Measurements from ENCODE around the gene SMIM11. TPM values are rescaled to one million over a fixed set of nuclear protein-coding genes. Genes with fewer than 3 reads are reported as not detected.

SMIM11 gene
- total RNA-seq, 1 experiment from 2014 or later, result 17.2 TPM

GRCh38 chr21:34351786-34352241 is 23.5 kb upstream of the SMIM11 start:
- H3K4me3 ChIP-seq (ENCODE audit: low read depth, low read length), result no peak overlapping the region
- TF ChIP-seq, protein P1, sequence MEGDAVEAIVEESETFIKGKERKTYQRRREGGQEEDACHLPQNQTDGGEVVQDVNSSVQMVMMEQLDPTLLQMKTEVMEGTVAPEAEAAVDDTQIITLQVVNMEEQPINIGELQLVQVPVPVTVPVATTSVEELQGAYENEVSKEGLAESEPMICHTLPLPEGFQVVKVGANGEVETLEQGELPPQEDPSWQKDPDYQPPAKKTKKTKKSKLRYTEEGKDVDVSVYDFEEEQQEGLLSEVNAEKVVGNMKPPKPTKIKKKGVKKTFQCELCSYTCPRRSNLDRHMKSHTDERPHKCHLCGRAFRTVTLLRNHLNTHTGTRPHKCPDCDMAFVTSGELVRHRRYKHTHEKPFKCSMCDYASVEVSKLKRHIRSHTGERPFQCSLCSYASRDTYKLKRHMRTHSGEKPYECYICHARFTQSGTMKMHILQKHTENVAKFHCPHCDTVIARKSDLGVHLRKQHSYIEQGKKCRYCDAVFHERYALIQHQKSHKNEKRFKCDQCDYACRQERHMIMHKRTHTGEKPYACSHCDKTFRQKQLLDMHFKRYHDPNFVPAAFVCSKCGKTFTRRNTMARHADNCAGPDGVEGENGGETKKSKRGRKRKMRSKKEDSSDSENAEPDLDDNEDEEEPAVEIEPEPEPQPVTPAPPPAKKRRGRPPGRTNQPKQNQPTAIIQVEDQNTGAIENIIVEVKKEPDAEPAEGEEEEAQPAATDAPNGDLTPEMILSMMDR (IDR thresholded peaks at IDR 0.05; ENCODE audit: insufficient read depth in 1 of 2, low read depth in 1 of 2, low read length in 1 of 2, severe bottlenecking in 1 of 2, unreplicated experiment in 1 of 2), result peak; percentile 75 to 79
- Mint-ChIP-seq H3K27me3 (ENCODE audit: insufficient read depth, unreplicated experiment) (peaks cover 3% of the 10 kb centered on the region), H3K9me3 (ENCODE audit: unreplicated experiment) (no peaks in the 10 kb centered on the region), H3K27ac (ENCODE audit: unreplicated experiment) (no peak overlapping the region), H3K4me3 (ENCODE audit: unreplicated experiment) (no peak overlapping the region), H3K4me1 (ENCODE audit: low read depth, unreplicated experiment) (no peaks in the 10 kb centered on the region), H3K36me3 (ENCODE audit: insufficient read depth, unreplicated experiment) (no peaks in the 10 kb centered on the region)
- H3K4me1 ChIP-seq, result no peaks in the 10 kb centered on the region
- no peaks in the 10 kb centered on the region for H3K36me3 ChIP-seq (ENCODE audit: control insufficient read depth, insufficient read depth, low read length)
- DNase-seq, result peak; percentile 71 to 74
- H3K27me3 ChIP-seq (replicated peaks; ENCODE audit: control insufficient read depth, insufficient read depth, low read length), result no peaks in the 10 kb centered on the region; the same call in 1 of the 2 replicates
- ChIA-PET CTCF (interaction anchor here (0.8 to 1.0 kb wide), 3 partner anchors 279 to 428 kb away, joined by 4 to 6 read pairs (median 5); partner anchors contain the start of genes MRPS6 and SLC5A3), POLR2A (no interaction called here)
- BruUV-seq (replicated peaks), result no TSS peak
- intact Hi-C loops (cut with micrococcal nuclease; ENCODE audit: unreplicated experiment), result no loop called here
- H3K9me3 ChIP-seq, result no peaks in the 10 kb centered on the region

- Histone ChIP-seq H3K9me3 (no peaks in the 10 kb centered on the region), H3K36me3 (ENCODE audit: control insufficient read depth, insufficient read depth, low read length) (no peaks in the 10 kb centered on the region), H3K4me3 (ENCODE audit: low read depth, low read length) (no peak overlapping the region), H3K27me3 (replicated peaks; ENCODE audit: control insufficient read depth, insufficient read depth, low read length) (no peaks in the 10 kb centered on the region; the same call in 1 of the 2 replicates), H3K4me1 (no peaks in the 10 kb centered on the region)
- CTCF ChIA-PET, result interaction anchor here (1.0 kb wide), 1 partner anchor 429 kb away, joined by 4 read pairs; no protein-coding TSS in a partner anchor
- POLR2A ChIA-PET, result no interaction called here
- intact Hi-C loops (cut with micrococcal nuclease; ENCODE audit: unreplicated experiment), result no loop called here
- H3K9me3 Mint-ChIP-seq (ENCODE audit: unreplicated experiment), result no peaks in the 10 kb centered on the region
- no peaks in the 10 kb centered on the region for H3K4me1 Mint-ChIP-seq (ENCODE audit: low read depth, unreplicated experiment)
- H3K36me3 Mint-ChIP-seq (ENCODE audit: insufficient read depth, unreplicated experiment), result no peaks in the 10 kb centered on the region
- H3K4me3 Mint-ChIP-seq (ENCODE audit: unreplicated experiment), result no peak overlapping the region
- DNase-seq, result no peak
- TF ChIP-seq, protein P1 (IDR thresholded peaks at IDR 0.05; ENCODE audit: insufficient read depth in 1 of 2, low read depth in 1 of 2, low read length in 1 of 2, severe bottlenecking in 1 of 2, unreplicated experiment in 1 of 2), result no peak
- BruUV-seq (replicated peaks), result no TSS peak
- H3K27me3 Mint-ChIP-seq (ENCODE audit: insufficient read depth, unreplicated experiment), result peaks cover 7% of the 10 kb centered on the region
- H3K27ac Mint-ChIP-seq (ENCODE audit: unreplicated experiment), result no peak overlapping the region
Measured at GRCh38 chr21:34352556-34352955, 22.8 kb upstream of the SMIM11 start.

DNA sequence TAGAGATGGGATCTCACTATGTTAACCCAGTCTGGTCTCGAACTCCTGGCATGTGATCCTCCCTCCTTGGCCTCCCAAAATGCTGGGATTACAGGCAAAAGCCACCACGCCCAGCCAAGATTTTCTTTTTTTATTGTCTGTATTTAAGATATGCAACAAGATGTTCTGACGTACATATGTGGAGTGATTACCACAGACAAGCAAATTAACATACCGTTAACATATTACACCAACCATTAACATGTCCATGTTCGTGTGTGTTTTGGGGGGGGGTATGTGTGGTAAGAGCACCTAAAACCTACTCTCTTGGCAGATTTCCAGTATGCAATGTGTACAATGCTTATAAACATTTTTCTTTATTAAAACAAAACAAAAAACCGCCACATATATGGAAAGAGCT is 22.1 kb upstream of the SMIM11 start:
- no peak for DNase-seq
- Mint-ChIP-seq H3K4me3 (ENCODE audit: unreplicated experiment) (no peak overlapping the region), H3K4me1 (ENCODE audit: low read depth, unreplicated experiment) (no peaks in the 10 kb centered on the region), H3K27me3 (ENCODE audit: insufficient read depth, unreplicated experiment) (peaks cover 7% of the 10 kb centered on the region), H3K27ac (ENCODE audit: unreplicated experiment) (no peak overlapping the region), H3K36me3 (ENCODE audit: insufficient read depth, unreplicated experiment) (no peaks in the 10 kb centered on the region), H3K9me3 (ENCODE audit: unreplicated experiment) (no peaks in the 10 kb centered on the region)
- no peaks in the 10 kb centered on the region for H3K9me3 ChIP-seq
- TF ChIP-seq, protein P1 (IDR thresholded peaks at IDR 0.05; ENCODE audit: insufficient read depth in 1 of 2, low read depth in 1 of 2, low read length in 1 of 2, severe bottlenecking in 1 of 2, unreplicated experiment in 1 of 2), result no peak
- no peaks in the 10 kb centered on the region for H3K36me3 ChIP-seq (ENCODE audit: control insufficient read depth, insufficient read depth, low read length)
- ChIA-PET CTCF (interaction anchor here (1.0 kb wide), 1 partner anchor 429 kb away, joined by 4 read pairs; no protein-coding TSS in a partner anchor), POLR2A (no interaction called here)
- no peaks in the 10 kb centered on the region; the same call in 1 of the 2 replicates for H3K27me3 ChIP-seq (replicated peaks; ENCODE audit: control insufficient read depth, insufficient read depth, low read length)
- no peak overlapping the region for H3K4me3 ChIP-seq (ENCODE audit: low read depth, low read length)
- no peaks in the 10 kb centered on the region for H3K4me1 ChIP-seq
- intact Hi-C loops (cut with micrococcal nuclease; ENCODE audit: unreplicated experiment), result no loop called here
- BruUV-seq (replicated peaks), result no TSS peak

All from Caco-2 (cell line).